Measurements from ENCODE around the gene PDS5B.

Gene PDS5B, protein sequence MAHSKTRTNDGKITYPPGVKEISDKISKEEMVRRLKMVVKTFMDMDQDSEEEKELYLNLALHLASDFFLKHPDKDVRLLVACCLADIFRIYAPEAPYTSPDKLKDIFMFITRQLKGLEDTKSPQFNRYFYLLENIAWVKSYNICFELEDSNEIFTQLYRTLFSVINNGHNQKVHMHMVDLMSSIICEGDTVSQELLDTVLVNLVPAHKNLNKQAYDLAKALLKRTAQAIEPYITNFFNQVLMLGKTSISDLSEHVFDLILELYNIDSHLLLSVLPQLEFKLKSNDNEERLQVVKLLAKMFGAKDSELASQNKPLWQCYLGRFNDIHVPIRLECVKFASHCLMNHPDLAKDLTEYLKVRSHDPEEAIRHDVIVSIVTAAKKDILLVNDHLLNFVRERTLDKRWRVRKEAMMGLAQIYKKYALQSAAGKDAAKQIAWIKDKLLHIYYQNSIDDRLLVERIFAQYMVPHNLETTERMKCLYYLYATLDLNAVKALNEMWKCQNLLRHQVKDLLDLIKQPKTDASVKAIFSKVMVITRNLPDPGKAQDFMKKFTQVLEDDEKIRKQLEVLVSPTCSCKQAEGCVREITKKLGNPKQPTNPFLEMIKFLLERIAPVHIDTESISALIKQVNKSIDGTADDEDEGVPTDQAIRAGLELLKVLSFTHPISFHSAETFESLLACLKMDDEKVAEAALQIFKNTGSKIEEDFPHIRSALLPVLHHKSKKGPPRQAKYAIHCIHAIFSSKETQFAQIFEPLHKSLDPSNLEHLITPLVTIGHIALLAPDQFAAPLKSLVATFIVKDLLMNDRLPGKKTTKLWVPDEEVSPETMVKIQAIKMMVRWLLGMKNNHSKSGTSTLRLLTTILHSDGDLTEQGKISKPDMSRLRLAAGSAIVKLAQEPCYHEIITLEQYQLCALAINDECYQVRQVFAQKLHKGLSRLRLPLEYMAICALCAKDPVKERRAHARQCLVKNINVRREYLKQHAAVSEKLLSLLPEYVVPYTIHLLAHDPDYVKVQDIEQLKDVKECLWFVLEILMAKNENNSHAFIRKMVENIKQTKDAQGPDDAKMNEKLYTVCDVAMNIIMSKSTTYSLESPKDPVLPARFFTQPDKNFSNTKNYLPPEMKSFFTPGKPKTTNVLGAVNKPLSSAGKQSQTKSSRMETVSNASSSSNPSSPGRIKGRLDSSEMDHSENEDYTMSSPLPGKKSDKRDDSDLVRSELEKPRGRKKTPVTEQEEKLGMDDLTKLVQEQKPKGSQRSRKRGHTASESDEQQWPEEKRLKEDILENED (N-terminal part only)

DNA sequence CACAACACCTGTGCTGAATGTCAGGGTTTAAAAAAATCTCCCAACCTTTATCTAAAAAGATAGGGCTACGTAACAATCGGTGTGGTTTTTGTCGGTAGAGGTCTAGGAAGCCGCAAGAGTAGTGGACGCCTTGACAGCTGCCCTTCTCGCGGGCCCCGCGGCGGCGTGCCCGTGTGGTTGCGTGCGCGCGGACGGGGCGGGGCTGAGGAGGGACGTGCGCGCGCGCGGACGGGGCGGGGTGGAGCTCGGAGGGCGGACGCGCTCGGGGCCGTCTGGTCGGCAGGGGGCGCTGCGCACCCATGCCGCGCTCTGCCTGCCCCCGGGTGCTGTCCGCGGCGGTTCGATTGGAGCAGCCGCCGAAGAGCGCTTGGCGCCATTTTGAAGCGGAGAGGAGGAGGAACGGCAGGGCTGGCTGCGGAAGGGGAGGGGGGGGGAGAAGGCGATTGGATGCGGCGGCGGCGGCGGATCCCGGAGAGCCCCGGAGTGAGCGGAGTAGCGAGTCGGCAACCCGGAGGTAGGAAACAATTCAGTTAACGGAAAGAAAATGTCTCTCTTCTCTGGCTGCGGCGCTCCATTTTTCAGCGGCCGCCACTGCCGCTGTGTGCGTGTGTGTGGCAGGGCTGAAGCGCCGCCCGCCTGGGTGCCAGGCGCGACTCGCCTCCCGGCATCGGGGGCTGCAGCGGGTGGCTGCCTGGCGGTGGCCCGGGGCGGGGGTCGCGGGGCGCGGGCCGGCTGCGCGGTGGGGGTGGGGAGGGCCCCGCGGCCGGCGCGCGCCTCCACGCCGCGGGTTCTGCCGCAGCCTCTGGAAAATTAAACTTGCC lies at the start of gene PDS5B:
PDS5B (plus strand) TSS at position 373 of the 821 bp plus-strand sequence. CDS start 62,321 bp downstream, outside the sequence.
- Histone ChIP-seq H4K20me1 (peaks cover 43% of the 10 kb centered on the region), H3K27me3 (no peaks in the 10 kb centered on the region), H3K4me1 (peaks cover 33% of the 10 kb centered on the region), H3K4me3 (peak within 1 kb of the TSS; percentile 84), H3K36me3 (no peaks in the 10 kb centered on the region), H3K9me3 (no peaks in the 10 kb centered on the region), H3K4me2 (peak within 1 kb of the TSS; percentile 93), H3K9ac (peak within 1 kb of the TSS; percentile 93), H3K27ac (peak within 1 kb of the TSS; percentile 91)
- no peak for TF ChIP-seq Cebpa-rat (IDR thresholded peaks at IDR 0.05)

DNA sequence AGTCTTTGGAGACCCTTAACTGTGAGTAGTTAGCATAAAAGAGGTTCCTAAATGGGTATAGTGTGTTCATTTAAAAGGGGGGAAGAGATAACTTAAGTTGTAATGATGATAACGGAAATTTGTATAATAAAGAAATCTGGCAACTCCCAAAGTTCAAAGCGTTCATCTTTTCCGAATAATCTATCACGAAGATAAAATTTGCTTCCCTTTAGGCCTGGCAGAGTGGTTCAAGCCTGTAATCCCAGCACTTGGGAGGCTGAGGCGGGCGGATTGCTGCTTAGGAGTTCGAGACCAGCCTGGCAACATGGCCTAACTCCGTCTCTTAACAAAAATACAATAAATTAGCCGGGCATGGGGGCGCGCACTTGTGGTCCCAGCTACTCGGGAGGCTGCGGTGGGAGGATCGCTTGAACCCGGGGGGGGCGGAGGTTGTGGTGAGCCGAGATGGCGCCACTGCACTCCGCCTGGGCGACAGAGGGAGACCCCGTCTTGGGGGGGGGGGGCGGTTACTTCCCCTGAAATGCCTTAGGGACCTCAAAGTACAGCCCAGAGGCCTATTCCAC lies 48.6 kb upstream of the PDS5B start:
- H3K4me1 ChIP-seq = peaks cover 24% of the 10 kb centered on the region
- H3K9me3 ChIP-seq = peaks cover 15% of the 10 kb centered on the region; the same call in 1 of the 2 replicates
- H3K4me3 ChIP-seq = peak overlapping the region; percentile 94
- peak overlapping the region; percentile 93 for H3K27ac ChIP-seq
- TF ChIP-seq Cebpa-rat (IDR thresholded peaks at IDR 0.05) = no peak
- H3K4me2 ChIP-seq = peak overlapping the region; percentile 72
- H3K9ac ChIP-seq = peak overlapping the region; percentile 96
- H4K20me1 ChIP-seq = peaks cover 11% of the 10 kb centered on the region; the same call in 1 of the 2 replicates
- H3K27me3 ChIP-seq = no peaks in the 10 kb centered on the region
- peaks cover 40% of the 10 kb centered on the region for H3K36me3 ChIP-seq

DNA sequence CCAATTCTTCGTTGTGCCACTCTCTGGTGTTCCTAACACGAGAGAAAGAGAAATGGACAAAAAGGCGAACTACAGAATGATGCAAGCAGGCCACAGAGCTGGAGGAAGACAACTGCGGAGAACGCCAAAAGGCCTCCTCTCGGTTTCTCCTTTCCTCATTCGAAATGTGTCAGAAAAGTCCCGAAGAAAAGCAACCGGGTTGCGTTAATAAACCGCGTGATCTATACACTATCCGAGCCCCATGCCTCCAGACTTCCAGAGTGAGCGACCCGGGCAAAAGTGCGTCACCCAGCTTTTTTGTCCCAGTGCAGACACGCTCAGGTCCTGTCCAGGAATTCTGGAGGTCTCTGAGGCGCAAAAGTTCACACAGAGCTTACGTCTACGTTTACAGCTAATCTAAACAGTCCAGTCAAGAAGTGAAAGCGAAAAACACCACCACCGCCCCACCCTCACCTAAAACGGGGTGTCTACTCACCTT lies 48.1 kb upstream of the PDS5B start:
- H3K27ac ChIP-seq = peak overlapping the region; percentile 93
- H3K9ac ChIP-seq = peak overlapping the region; percentile 96
- peaks cover 15% of the 10 kb centered on the region; the same call in 1 of the 2 replicates for H3K9me3 ChIP-seq
- H3K4me2 ChIP-seq = peak overlapping the region; percentile 72
- peak overlapping the region; percentile 94 for H3K4me3 ChIP-seq
- TF ChIP-seq Cebpa-rat (IDR thresholded peaks at IDR 0.05) = no peak
- H4K20me1 ChIP-seq = peaks cover 6% of the 10 kb centered on the region; the same call in 1 of the 2 replicates
- H3K4me1 ChIP-seq = peaks cover 24% of the 10 kb centered on the region
- H3K27me3 ChIP-seq = no peaks in the 10 kb centered on the region
- peaks cover 34% of the 10 kb centered on the region for H3K36me3 ChIP-seq

DNA sequence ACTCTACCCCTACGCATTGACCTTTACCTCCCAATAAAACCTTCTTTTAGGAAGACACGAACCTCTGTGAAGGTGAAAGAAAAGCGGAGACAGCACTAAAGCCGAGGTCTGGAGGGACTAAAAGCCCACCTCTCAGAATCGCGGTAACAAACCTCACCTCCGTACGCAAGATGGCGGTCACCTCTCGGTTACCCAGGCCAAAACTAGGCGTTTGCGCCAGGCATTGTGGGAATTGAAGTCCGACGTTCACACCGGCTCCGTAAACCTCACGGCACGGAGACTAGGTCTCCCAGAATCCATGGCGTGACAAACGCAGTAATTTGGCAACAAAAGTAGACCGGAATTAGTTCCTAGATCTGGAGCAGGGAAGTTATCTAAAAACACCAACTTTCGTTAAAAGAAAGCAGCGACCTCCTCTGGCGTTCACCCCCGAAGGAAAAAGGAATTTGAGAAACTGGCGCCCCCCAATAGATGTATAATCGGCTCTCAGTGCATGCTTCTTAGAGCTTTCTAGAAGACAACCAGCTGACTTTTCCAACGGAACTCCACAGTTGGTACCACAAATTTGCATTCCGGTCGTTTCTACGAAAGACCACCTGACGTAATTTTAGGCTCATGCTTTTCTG lies 47.5 kb upstream of the PDS5B start, which contains the start of gene N4BP2L2:
N4BP2L2 (minus strand) TSS at position 175 of the 626 bp plus-strand sequence. CDS start 1,768 bp downstream, outside the sequence.
- peaks cover 29% of the 10 kb centered on the region for H3K36me3 ChIP-seq
- peaks cover under 1% of the 10 kb centered on the region; the same call in 1 of the 2 replicates for H4K20me1 ChIP-seq
- H3K9ac ChIP-seq = peak within 1 kb of the TSS; percentile 96
- H3K4me1 ChIP-seq = peaks cover 24% of the 10 kb centered on the region
- H3K4me2 ChIP-seq = peak within 1 kb of the TSS; percentile 72
- H3K27me3 ChIP-seq = no peaks in the 10 kb centered on the region
- peak within 1 kb of the TSS; percentile 94 for H3K4me3 ChIP-seq
- peak within 1 kb of the TSS; percentile 93 for H3K27ac ChIP-seq
- peaks cover 15% of the 10 kb centered on the region; the same call in 1 of the 2 replicates for H3K9me3 ChIP-seq
- no peak for TF ChIP-seq Cebpa-rat (IDR thresholded peaks at IDR 0.05)

DNA sequence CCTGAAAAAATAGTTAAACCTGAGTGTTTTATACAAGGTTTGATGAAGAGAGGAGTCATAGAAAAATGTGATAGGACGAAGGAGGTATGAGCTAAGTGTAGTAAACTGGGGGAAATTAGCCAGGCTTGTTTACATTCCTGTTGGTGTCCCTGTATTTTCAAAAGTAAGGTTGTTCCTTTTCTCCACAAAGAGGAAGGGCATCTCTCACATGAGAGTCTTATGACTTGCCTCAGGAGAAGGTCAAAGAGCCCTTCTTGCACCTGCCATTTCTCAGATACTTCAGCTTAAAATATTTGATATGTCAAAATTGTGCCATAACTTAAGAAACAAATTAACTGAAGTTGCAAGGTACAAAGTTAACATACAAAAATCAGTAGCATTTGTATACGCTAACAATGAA lies 44.0 kb upstream of the PDS5B start:
- Histone ChIP-seq H3K4me1 (peaks cover 21% of the 10 kb centered on the region), H3K9me3 (no peaks in the 10 kb centered on the region), H4K20me1 (no peaks in the 10 kb centered on the region), H3K9ac (no peak overlapping the region), H3K27ac (no peak overlapping the region), H3K4me2 (no peak overlapping the region), H3K36me3 (no peaks in the 10 kb centered on the region), H3K4me3 (no peak overlapping the region), H3K27me3 (no peaks in the 10 kb centered on the region)
- TF ChIP-seq Cebpa-rat (IDR thresholded peaks at IDR 0.05) = no peak

DNA sequence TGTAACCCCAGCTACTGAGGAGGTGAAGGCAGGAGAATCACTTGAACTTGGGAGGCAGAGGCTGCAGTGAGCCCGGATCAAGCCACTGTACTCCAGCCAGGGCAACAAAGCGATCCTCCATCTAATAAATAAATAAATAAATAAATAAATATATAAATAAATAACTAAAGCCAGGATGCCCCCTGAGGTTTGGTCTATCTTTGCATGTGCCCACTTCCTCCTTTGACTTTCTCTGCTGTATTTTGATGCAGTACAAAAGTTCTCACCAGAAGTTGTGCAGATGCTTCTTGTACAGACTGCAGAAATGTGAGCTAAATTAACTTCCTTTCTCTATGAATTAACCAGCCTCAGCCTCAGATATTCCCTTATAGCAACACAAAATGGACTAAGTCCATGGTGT lies 41.2 kb upstream of the PDS5B start:
- Histone ChIP-seq H3K27ac (no peak overlapping the region), H3K4me2 (peak overlapping the region; percentile 42), H3K27me3 (no peaks in the 10 kb centered on the region), H3K4me1 (peaks cover 12% of the 10 kb centered on the region), H4K20me1 (no peaks in the 10 kb centered on the region), H3K36me3 (no peaks in the 10 kb centered on the region), H3K9ac (no peak overlapping the region), H3K4me3 (no peak overlapping the region), H3K9me3 (no peaks in the 10 kb centered on the region)
- TF ChIP-seq Cebpa-rat (IDR thresholded peaks at IDR 0.05) = no peak

DNA sequence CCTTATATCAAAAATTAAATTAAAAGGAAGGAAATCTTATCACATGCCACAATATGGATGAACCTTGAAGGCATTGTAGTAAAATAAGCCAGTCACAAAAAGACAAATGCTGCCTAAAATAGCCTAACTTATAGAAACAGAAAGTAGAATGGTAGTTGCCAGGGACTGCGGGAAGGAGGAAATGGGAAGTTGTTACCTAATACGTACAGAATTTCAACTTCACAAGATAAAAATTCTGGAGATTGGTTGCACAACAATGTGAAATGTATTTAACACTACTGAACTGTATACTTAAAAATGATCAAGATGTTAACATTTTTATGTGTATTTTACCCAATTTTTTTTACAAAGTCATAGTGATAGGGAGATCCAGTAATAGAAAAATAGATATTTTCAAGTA lies 37.4 kb upstream of the PDS5B start:
- no peaks in the 10 kb centered on the region for H3K36me3 ChIP-seq
- no peaks in the 10 kb centered on the region for H4K20me1 ChIP-seq
- no peak for TF ChIP-seq Cebpa-rat (IDR thresholded peaks at IDR 0.05)
- H3K4me3 ChIP-seq = no peak overlapping the region
- H3K4me2 ChIP-seq = no peak overlapping the region
- H3K4me1 ChIP-seq = peaks cover 12% of the 10 kb centered on the region
- no peak overlapping the region for H3K9ac ChIP-seq
- no peaks in the 10 kb centered on the region for H3K9me3 ChIP-seq
- no peaks in the 10 kb centered on the region for H3K27me3 ChIP-seq
- H3K27ac ChIP-seq = no peak overlapping the region

DNA sequence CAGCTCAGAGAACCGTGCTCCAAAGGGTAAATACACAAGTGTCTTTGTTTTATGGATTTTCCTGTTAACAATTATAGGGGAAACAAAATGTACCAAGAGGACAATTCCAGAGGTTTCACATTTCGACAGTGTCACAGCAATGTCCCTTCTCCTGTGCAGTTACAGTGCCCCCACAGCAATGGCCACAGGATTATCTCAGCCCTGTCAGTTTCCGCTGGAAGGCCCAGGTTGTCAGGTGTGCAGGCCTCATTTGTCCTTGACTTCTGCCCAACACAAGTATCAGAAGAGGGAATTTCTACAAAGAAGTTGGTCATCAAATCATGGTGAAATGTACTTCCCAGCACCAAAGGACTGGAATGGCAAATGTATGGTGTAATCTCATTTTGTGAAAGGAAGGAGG lies 36.5 kb upstream of the PDS5B start:
- Histone ChIP-seq H3K36me3 (no peaks in the 10 kb centered on the region), H3K27ac (no peak overlapping the region), H3K4me1 (peaks cover 10% of the 10 kb centered on the region), H3K9me3 (no peaks in the 10 kb centered on the region), H4K20me1 (no peaks in the 10 kb centered on the region), H3K4me3 (no peak overlapping the region), H3K4me2 (no peak overlapping the region), H3K9ac (no peak overlapping the region), H3K27me3 (no peaks in the 10 kb centered on the region)
- no peak for TF ChIP-seq Cebpa-rat (IDR thresholded peaks at IDR 0.05)

All from BLaER1 (cell line).